ENCODE results near the gene ZNF598. TPM values are rescaled to one million over a fixed set of nuclear protein-coding genes. Genes with fewer than 3 reads are reported as not detected.

The ZNF598 gene
- total RNA-seq, 2 donors from 2014 or later, result 45.6 to 49.5 TPM

GRCh38 chr16:1990351-1991134 lies 19.1 kb downstream of the ZNF598 start:
- H3K27me3 Mint-ChIP-seq (ENCODE audit: insufficient read depth), result peaks cover 41% of the 10 kb centered on the region
- H3K9me3 Mint-ChIP-seq, result no peaks in the 10 kb centered on the region
- DNase-seq, result peak; percentile 90
- peaks cover 13% of the 10 kb centered on the region for H3K36me3 Mint-ChIP-seq (ENCODE audit: low read depth)
- H3K9ac ChIP-seq (ENCODE audit: extremely low read depth, low read length, poor library complexity, severe bottlenecking), result peak overlapping the region; percentile 30
- no peak for TF ChIP-seq CTCF (conservative IDR thresholded peaks at IDR 0.05)
- H3K27ac Mint-ChIP-seq, result no peak overlapping the region
- H3K27me3 ChIP-seq (ENCODE audit: control insufficient read depth, insufficient read depth, low read length, poor library complexity, severe bottlenecking), result peaks cover 37% of the 10 kb centered on the region
- H3K4me1 ChIP-seq (ENCODE audit: control insufficient read depth, insufficient read depth, low read length), result peaks cover 3% of the 10 kb centered on the region
- 4 to 7% methylated on average over 13 to 46 of the region's 50 CpGs for WGBS, 2 experiments (ENCODE audit: insufficient coverage in 1 of 2, insufficient read length in 1 of 2)
- peak overlapping the region; percentile 53 for H3K4me3 Mint-ChIP-seq
- H3K4me3 ChIP-seq (ENCODE audit: low read length), result peak overlapping the region; percentile 80
- H3K36me3 ChIP-seq (ENCODE audit: control insufficient read depth, insufficient read depth, low read length), result peaks cover 17% of the 10 kb centered on the region
- H3K9me3 ChIP-seq (ENCODE audit: control insufficient read depth, low read length), result no peaks in the 10 kb centered on the region
- H3K4me1 Mint-ChIP-seq, result peaks cover 1% of the 10 kb centered on the region
- H3K27ac ChIP-seq (ENCODE audit: low read depth, low read length), result no peak overlapping the region

- no peaks in the 10 kb centered on the region for H3K9me3 Mint-ChIP-seq
- DNase-seq, result no peak
- no peak overlapping the region for H3K9ac ChIP-seq (ENCODE audit: extremely low read depth, low read length, poor library complexity, severe bottlenecking)
- peaks cover 22% of the 10 kb centered on the region for H3K36me3 ChIP-seq (ENCODE audit: control insufficient read depth, insufficient read depth, low read length)
- peaks cover 10% of the 10 kb centered on the region for H3K36me3 Mint-ChIP-seq (ENCODE audit: low read depth)
- no peak for TF ChIP-seq CTCF (conservative IDR thresholded peaks at IDR 0.05)
- peaks cover 41% of the 10 kb centered on the region for H3K27me3 Mint-ChIP-seq (ENCODE audit: insufficient read depth)
- no peaks in the 10 kb centered on the region for H3K9me3 ChIP-seq (ENCODE audit: control insufficient read depth, low read length)
- peak overlapping the region; percentile 80 for H3K4me3 ChIP-seq (ENCODE audit: low read length)
- no peak overlapping the region for H3K27ac Mint-ChIP-seq
- H3K27me3 ChIP-seq (ENCODE audit: control insufficient read depth, insufficient read depth, low read length, poor library complexity, severe bottlenecking), result peaks cover 37% of the 10 kb centered on the region
- peaks cover 1% of the 10 kb centered on the region for H3K4me1 Mint-ChIP-seq
- no peak overlapping the region for H3K27ac ChIP-seq (ENCODE audit: low read depth, low read length)
- H3K4me3 Mint-ChIP-seq, result peak overlapping the region; percentile 53
- WGBS, 2 experiments (ENCODE audit: insufficient coverage in 1 of 2, insufficient read length in 1 of 2), result 0% methylated on average over 18 of the region's 25 CpGs; no CpG with 5 or more reads in 1 of the 2 experiments
- H3K4me1 ChIP-seq (ENCODE audit: control insufficient read depth, insufficient read depth, low read length), result peaks cover 3% of the 10 kb centered on the region
Observed at GRCh38 chr16:1990101-1990350, 19.6 kb downstream of the ZNF598 start.

- H3K4me3 Mint-ChIP-seq, result peak within 1 kb of the TSS; percentile 53
- WGBS, 2 experiments (ENCODE audit: insufficient coverage in 1 of 2, insufficient read length in 1 of 2), result 10 to 32% methylated on average over 20 to 66 of the region's 67 CpGs
- H3K36me3 ChIP-seq (ENCODE audit: control insufficient read depth, insufficient read depth, low read length), result peaks cover 22% of the 10 kb centered on the region
- H3K27ac ChIP-seq (ENCODE audit: low read depth, low read length), result no peak within 1 kb of the TSS
- H3K4me1 Mint-ChIP-seq, result peaks cover 1% of the 10 kb centered on the region
- no peaks in the 10 kb centered on the region for H3K9me3 Mint-ChIP-seq
- TF ChIP-seq CTCF (conservative IDR thresholded peaks at IDR 0.05), result no peak
- H3K4me1 ChIP-seq (ENCODE audit: control insufficient read depth, insufficient read depth, low read length), result peaks cover 3% of the 10 kb centered on the region
- H3K27me3 ChIP-seq (ENCODE audit: control insufficient read depth, insufficient read depth, low read length, poor library complexity, severe bottlenecking), result peaks cover 37% of the 10 kb centered on the region
- DNase-seq, result peak; percentile 79
- no peak within 1 kb of the TSS for H3K27ac Mint-ChIP-seq
- H3K27me3 Mint-ChIP-seq (ENCODE audit: insufficient read depth), result peaks cover 41% of the 10 kb centered on the region
- H3K4me3 ChIP-seq (ENCODE audit: low read length), result peak within 1 kb of the TSS; percentile 80
- no peaks in the 10 kb centered on the region for H3K9me3 ChIP-seq (ENCODE audit: control insufficient read depth, low read length)
- peak within 1 kb of the TSS; percentile 30 for H3K9ac ChIP-seq (ENCODE audit: extremely low read depth, low read length, poor library complexity, severe bottlenecking)
- peaks cover 10% of the 10 kb centered on the region for H3K36me3 Mint-ChIP-seq (ENCODE audit: low read depth)
Observed at GRCh38 chr16:1989209-1990100, 20.2 kb downstream of the ZNF598 start, which contains the start of gene SYNGR3. SYNGR3 (plus strand) TSS chr16:1989970; CDS start chr16:1990103, 133 bp downstream.

Measured in endodermal cell (in vitro differentiated cells).